ENCODE measurements around the gene EMILIN2.

Gene EMILIN2

DNA sequence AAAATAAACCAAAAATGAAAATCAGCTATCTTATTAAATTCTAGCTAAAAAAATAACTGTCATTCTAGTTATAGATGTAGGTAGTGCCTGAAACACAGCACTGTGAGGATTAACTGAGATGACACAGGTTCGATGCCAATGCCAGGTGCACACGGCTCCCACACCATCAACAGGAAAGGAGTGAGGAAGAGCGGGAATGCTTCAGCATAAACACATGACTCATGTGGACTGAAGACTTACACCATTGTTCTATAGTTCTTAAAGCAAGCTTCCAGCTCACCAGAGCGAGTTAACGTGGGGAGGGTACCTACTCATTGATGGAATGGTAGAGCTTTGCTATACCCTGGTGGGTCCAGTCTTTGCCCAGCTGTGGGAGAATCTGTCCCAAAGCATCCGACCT is 76.7 kb downstream of the EMILIN2 start:
- no peaks in the 10 kb centered on the region for H3K27me3 ChIP-seq (ENCODE audit: insufficient read depth, low read length, poor library complexity, severe bottlenecking)
- no peaks in the 10 kb centered on the region for H3K4me1 ChIP-seq (ENCODE audit: insufficient read depth, low read length, poor library complexity, severe bottlenecking)
- no peaks in the 10 kb centered on the region for H3F3A ChIP-seq (ENCODE audit: low read depth)
- H2AFZ ChIP-seq (ENCODE audit: low read length) = no peak overlapping the region
- H3K9me3 ChIP-seq (ENCODE audit: insufficient read depth, low read depth, low read length) = no peaks in the 10 kb centered on the region
- H3K9me2 ChIP-seq (replicated peaks; ENCODE audit: low read depth, low read length) = no peaks in the 10 kb centered on the region
- no peak overlapping the region for H3K4me2 ChIP-seq (ENCODE audit: low read depth, low read length, poor library complexity, severe bottlenecking)
- TF ChIP-seq CTCF (conservative IDR thresholded peaks at IDR 0.05; ENCODE audit: low read length) = no peak
- TF ChIP-seq EZH2phosphoT487 (IDR thresholded peaks at IDR 0.05; ENCODE audit: borderline replicate concordance) = no peak
- peaks cover 94% of the 10 kb centered on the region; the same call in 1 of the 2 replicates for H3K36me3 ChIP-seq (ENCODE audit: insufficient read depth, low read length)
- no peaks in the 10 kb centered on the region for H4K20me1 ChIP-seq (ENCODE audit: insufficient read depth, low read length, poor library complexity, severe bottlenecking)
- no peak overlapping the region for H3K9ac ChIP-seq (ENCODE audit: low read depth, low read length, poor library complexity, severe bottlenecking)
- H3K79me2 ChIP-seq (ENCODE audit: insufficient read depth, low read length) = no peaks in the 10 kb centered on the region
- no peak overlapping the region for H3K4me3 ChIP-seq (ENCODE audit: low read length, poor library complexity, severe bottlenecking)

DNA sequence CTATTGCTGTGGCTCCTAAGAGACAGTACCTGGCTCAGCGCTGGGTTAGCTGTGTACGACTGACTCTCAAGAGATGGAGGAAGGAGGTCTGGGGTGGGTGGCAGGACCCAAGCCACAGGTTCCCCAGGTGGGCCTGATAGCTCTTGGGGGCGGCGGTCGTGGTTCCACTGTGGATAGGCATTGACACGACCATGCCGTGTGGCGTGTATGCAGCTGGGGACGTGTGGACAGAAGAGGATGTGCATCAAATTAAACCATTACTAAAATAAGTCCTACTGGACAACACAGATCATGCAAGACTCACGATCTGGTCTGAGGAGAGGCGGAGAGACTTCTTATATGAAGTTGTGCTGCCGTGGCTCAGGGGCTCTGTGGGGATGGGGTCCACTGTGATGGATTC is 78.1 kb downstream of the EMILIN2 start:
- Histone ChIP-seq H3K9me3 (ENCODE audit: insufficient read depth, low read depth, low read length) (no peaks in the 10 kb centered on the region), H3F3A (ENCODE audit: low read depth) (no peaks in the 10 kb centered on the region), H3K9ac (ENCODE audit: low read depth, low read length, poor library complexity, severe bottlenecking) (no peak overlapping the region), H3K4me2 (ENCODE audit: low read depth, low read length, poor library complexity, severe bottlenecking) (no peak overlapping the region), H3K27me3 (ENCODE audit: insufficient read depth, low read length, poor library complexity, severe bottlenecking) (no peaks in the 10 kb centered on the region), H3K79me2 (ENCODE audit: insufficient read depth, low read length) (no peaks in the 10 kb centered on the region), H3K4me1 (ENCODE audit: insufficient read depth, low read length, poor library complexity, severe bottlenecking) (no peaks in the 10 kb centered on the region), H4K20me1 (ENCODE audit: insufficient read depth, low read length, poor library complexity, severe bottlenecking) (no peaks in the 10 kb centered on the region), H3K4me3 (ENCODE audit: low read length, poor library complexity, severe bottlenecking) (no peak overlapping the region), H3K36me3 (ENCODE audit: insufficient read depth, low read length) (peaks cover 94% of the 10 kb centered on the region; the same call in 1 of the 2 replicates), H2AFZ (ENCODE audit: low read length) (no peak overlapping the region), H3K9me2 (replicated peaks; ENCODE audit: low read depth, low read length) (no peaks in the 10 kb centered on the region)
- TF ChIP-seq EZH2phosphoT487 (IDR thresholded peaks at IDR 0.05; ENCODE audit: borderline replicate concordance) = no peak
- TF ChIP-seq CTCF (conservative IDR thresholded peaks at IDR 0.05; ENCODE audit: low read length) = no peak

GRCh38 chr18:2926528-2926927 is 79.7 kb downstream of the EMILIN2 start:
- Histone ChIP-seq H3K36me3 (ENCODE audit: insufficient read depth, low read length) (peaks cover 94% of the 10 kb centered on the region; the same call in 1 of the 2 replicates), H3K4me2 (ENCODE audit: low read depth, low read length, poor library complexity, severe bottlenecking) (no peak overlapping the region), H3K27me3 (ENCODE audit: insufficient read depth, low read length, poor library complexity, severe bottlenecking) (no peaks in the 10 kb centered on the region), H3K4me1 (ENCODE audit: insufficient read depth, low read length, poor library complexity, severe bottlenecking) (no peaks in the 10 kb centered on the region), H3K79me2 (ENCODE audit: insufficient read depth, low read length) (no peaks in the 10 kb centered on the region), H3F3A (ENCODE audit: low read depth) (no peaks in the 10 kb centered on the region), H4K20me1 (ENCODE audit: insufficient read depth, low read length, poor library complexity, severe bottlenecking) (no peaks in the 10 kb centered on the region), H3K9me2 (replicated peaks; ENCODE audit: low read depth, low read length) (no peaks in the 10 kb centered on the region), H2AFZ (ENCODE audit: low read length) (no peak overlapping the region), H3K4me3 (ENCODE audit: low read length, poor library complexity, severe bottlenecking) (no peak overlapping the region), H3K9ac (ENCODE audit: low read depth, low read length, poor library complexity, severe bottlenecking) (no peak overlapping the region), H3K9me3 (ENCODE audit: insufficient read depth, low read depth, low read length) (no peaks in the 10 kb centered on the region)
- no peak for TF ChIP-seq CTCF (conservative IDR thresholded peaks at IDR 0.05; ENCODE audit: low read length)
- no peak for TF ChIP-seq EZH2phosphoT487 (IDR thresholded peaks at IDR 0.05; ENCODE audit: borderline replicate concordance)

Measured in Loucy (cell line).